ENCODE measurements around the gene CTNNA3.

GRCh38 chr10:66555061-66555460, 1140.9 kb downstream of the CTNNA3 start:
- TF ChIP-seq CTCF (IDR thresholded peaks at IDR 0.05 in 2 of 3, conservative IDR thresholded peaks at IDR 0.05 in 1 of 3; ENCODE audit: borderline replicate concordance in 1 of 3, insufficient read depth in 1 of 3, low read depth in 2 of 3, low read length in 2 of 3) (no peak), ZBTB33 (IDR thresholded peaks at IDR 0.05; ENCODE audit: extremely low read depth, insufficient replicate concordance, low read length) (no peak), POLR2A (IDR thresholded peaks at IDR 0.05; ENCODE audit: borderline replicate concordance, extremely low read depth, insufficient read depth, insufficient read length) (no peak), REST (IDR thresholded peaks at IDR 0.05; ENCODE audit: low read depth) (no peak), YY1 (IDR thresholded peaks at IDR 0.05; ENCODE audit: extremely low read depth, insufficient replicate concordance, low read depth, low read length) (no peak), RAD21 (IDR thresholded peaks at IDR 0.05; ENCODE audit: low read depth) (no peak), TCF7L2 (IDR thresholded peaks at IDR 0.05; ENCODE audit: borderline replicate concordance, extremely low read depth, insufficient read depth, insufficient read length) (no peak)
